ENCODE measurements around the gene CHRM1. TPM values are rescaled to one million over a fixed set of nuclear protein-coding genes. Genes with fewer than 3 reads are reported as not detected.

Gene CHRM1, protein sequence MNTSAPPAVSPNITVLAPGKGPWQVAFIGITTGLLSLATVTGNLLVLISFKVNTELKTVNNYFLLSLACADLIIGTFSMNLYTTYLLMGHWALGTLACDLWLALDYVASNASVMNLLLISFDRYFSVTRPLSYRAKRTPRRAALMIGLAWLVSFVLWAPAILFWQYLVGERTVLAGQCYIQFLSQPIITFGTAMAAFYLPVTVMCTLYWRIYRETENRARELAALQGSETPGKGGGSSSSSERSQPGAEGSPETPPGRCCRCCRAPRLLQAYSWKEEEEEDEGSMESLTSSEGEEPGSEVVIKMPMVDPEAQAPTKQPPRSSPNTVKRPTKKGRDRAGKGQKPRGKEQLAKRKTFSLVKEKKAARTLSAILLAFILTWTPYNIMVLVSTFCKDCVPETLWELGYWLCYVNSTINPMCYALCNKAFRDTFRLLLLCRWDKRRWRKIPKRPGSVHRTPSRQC
- 1 to 10 TPM; 1.2 to 1.8 TPM for total RNA-seq

DNA sequence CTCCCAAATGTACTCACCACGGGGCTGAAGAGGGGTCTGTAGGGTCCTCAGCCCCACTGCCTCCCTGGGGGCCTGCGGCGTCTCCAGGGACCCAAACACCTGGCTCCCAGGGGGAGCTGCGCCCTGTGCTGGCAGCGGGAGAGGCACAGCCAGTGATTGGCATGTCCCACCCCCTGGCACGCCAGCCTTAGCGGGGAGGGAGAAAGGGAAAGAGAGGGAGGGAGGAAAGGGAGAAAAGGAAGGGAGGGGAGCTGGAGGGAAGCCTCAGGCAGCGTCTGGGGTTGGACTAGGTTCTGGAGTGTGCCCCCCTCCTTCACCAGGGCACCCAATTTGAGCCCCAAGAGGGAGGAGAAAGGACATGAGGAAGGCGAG is at the start of gene CHRM1:
TSS of gene CHRM1 (minus strand) at position 163 of the 372 bp plus-strand sequence. CDS start 10,263 bp downstream, outside the sequence.
- DNase-seq, result peak; percentile 50
- Histone ChIP-seq H3K9ac (ENCODE audit: low read depth in 2 of 2, low read length in 2 of 2) (peak within 1 kb of the TSS in 1 of 2 donors; percentile 49), H3K27me3 (peaks cover 38% of the 10 kb centered on the region), H3K4me3 (peak within 1 kb of the TSS; percentile 9), H3K27ac (no peak within 1 kb of the TSS), H3K9me3 (no peaks in the 10 kb centered on the region), H3K4me1 (no peaks in the 10 kb centered on the region), H3K36me3 (no peaks in the 10 kb centered on the region)
- TF ChIP-seq, protein P1, sequence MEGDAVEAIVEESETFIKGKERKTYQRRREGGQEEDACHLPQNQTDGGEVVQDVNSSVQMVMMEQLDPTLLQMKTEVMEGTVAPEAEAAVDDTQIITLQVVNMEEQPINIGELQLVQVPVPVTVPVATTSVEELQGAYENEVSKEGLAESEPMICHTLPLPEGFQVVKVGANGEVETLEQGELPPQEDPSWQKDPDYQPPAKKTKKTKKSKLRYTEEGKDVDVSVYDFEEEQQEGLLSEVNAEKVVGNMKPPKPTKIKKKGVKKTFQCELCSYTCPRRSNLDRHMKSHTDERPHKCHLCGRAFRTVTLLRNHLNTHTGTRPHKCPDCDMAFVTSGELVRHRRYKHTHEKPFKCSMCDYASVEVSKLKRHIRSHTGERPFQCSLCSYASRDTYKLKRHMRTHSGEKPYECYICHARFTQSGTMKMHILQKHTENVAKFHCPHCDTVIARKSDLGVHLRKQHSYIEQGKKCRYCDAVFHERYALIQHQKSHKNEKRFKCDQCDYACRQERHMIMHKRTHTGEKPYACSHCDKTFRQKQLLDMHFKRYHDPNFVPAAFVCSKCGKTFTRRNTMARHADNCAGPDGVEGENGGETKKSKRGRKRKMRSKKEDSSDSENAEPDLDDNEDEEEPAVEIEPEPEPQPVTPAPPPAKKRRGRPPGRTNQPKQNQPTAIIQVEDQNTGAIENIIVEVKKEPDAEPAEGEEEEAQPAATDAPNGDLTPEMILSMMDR (IDR thresholded peaks at IDR 0.05), result no peak
- intact Hi-C loops (cut with DNase I), result no loop called here

DNA sequence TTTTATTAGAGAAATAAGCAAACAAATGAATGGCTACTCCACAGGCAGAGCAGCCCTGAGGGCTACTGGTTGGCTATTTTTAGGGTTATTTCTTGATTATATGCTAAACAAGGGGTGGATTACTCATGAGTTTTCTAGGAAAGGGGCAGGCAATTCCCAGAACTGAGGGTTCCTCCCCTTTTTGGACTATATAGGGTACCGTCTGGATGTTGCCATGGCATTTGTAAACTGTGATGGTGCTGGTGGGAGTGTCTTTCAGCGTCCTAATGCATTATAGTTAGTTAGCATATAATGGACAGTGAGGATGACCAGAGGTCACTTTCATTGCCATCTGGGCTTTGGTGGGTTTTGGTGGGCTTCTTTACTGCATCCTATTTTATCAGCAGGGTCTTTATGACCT is 44.4 kb upstream of the CHRM1 start:
- H3K4me3 ChIP-seq, result no peak overlapping the region
- TF ChIP-seq, protein P1 (IDR thresholded peaks at IDR 0.05), result no peak
- H3K27me3 ChIP-seq, result no peaks in the 10 kb centered on the region
- no peaks in the 10 kb centered on the region for H3K9me3 ChIP-seq
- DNase-seq, result no peak
- H3K36me3 ChIP-seq, result no peaks in the 10 kb centered on the region
- no peaks in the 10 kb centered on the region for H3K4me1 ChIP-seq
- intact Hi-C loops (cut with DNase I), result no loop called here
- no peak overlapping the region for H3K9ac ChIP-seq (ENCODE audit: low read depth in 2 of 2, low read length in 2 of 2)
- H3K27ac ChIP-seq, result no peak overlapping the region

DNA sequence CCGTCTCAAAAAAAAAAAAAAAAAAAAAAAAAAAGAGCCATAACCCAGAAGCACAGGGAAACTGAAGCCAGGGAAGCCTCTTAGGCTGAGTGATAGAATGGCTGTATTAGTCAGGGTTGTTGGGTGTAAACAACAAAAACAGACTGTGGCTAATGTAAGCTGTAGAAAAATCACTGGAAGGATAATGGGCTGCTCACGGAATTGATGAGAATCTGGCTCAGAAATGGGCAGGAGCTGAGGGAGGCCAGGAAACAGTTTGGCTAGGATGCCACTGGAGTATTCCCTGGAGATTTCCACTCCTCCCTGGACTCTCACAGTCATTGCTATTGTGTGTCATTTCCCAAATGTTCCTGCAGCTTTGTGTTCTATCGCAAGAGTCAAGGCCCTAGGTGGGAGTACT is 41.2 kb upstream of the CHRM1 start:
- Histone ChIP-seq H3K27ac (no peak overlapping the region), H3K4me1 (no peaks in the 10 kb centered on the region), H3K27me3 (no peaks in the 10 kb centered on the region), H3K9ac (ENCODE audit: low read depth in 2 of 2, low read length in 2 of 2) (no peak overlapping the region), H3K36me3 (no peaks in the 10 kb centered on the region), H3K4me3 (no peak overlapping the region), H3K9me3 (no peaks in the 10 kb centered on the region)
- intact Hi-C loops (cut with DNase I), result no loop called here
- DNase-seq, result no peak
- TF ChIP-seq, protein P1 (IDR thresholded peaks at IDR 0.05), result no peak

DNA sequence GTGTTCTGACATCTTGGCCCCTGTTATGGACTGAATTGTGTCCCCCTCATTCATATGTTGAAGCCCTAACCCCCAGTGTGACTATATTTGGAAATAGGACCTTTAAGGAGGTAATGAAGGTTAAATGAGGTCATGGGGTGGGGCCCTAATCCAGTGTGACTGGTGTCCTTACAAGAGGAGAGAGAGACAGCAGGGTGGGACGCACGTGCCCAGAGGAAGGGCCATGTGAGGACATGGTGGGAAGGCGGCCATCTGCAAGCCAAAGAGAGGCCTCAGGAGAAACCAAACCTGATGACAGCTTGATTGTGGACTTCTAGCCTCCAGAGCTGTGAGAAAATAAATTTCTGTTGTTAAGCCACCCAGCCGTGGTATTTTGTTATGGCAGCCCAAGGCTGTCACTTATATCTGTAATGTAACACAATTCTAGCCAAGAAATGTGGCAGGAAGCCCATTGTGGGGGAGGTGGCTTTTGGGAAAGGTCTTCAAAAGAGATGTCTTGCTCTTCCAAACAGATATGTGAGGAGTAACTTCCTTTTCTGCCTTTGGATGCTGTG is 39.9 kb upstream of the CHRM1 start:
- H3K4me3 ChIP-seq, result no peak overlapping the region
- intact Hi-C loops (cut with DNase I), result no loop called here
- DNase-seq, result no peak
- no peaks in the 10 kb centered on the region for H3K27me3 ChIP-seq
- TF ChIP-seq, protein P1 (IDR thresholded peaks at IDR 0.05), result no peak
- H3K27ac ChIP-seq, result no peak overlapping the region
- no peaks in the 10 kb centered on the region for H3K4me1 ChIP-seq
- H3K36me3 ChIP-seq, result no peaks in the 10 kb centered on the region
- no peak overlapping the region for H3K9ac ChIP-seq (ENCODE audit: low read depth in 2 of 2, low read length in 2 of 2)
- H3K9me3 ChIP-seq, result no peaks in the 10 kb centered on the region

DNA sequence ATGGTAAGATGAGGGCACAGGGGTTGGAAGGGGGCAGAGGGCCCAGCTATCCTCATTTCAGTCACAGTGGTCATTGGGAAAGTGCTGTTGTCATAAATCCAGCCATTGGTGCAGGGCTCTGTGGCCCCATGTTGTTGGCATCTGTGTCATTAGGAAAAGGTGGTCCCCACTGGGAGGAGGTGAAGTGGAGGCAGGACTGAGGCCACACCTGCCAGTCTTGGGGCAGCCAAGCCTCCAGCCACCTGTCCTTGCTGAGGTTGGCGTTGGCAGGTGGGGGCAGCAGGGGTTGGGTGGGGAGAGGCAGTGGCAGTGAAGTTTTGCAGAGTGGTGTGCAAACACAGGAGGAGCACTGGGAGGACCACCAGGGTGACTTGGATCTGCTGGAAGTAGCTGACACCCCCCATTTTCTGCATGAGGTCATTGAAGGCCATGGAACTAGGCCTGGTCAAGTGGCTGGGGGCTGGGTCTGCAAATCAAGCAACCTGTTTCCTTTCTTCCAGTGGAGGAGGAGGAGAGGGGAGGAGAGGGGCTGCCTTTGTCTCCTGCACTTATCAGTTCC is 38.3 kb upstream of the CHRM1 start:
- DNase-seq, result no peak
- Histone ChIP-seq H3K36me3 (no peaks in the 10 kb centered on the region), H3K9ac (ENCODE audit: low read depth in 2 of 2, low read length in 2 of 2) (no peak overlapping the region), H3K27ac (no peak overlapping the region), H3K27me3 (no peaks in the 10 kb centered on the region), H3K4me3 (no peak overlapping the region), H3K4me1 (no peaks in the 10 kb centered on the region), H3K9me3 (no peaks in the 10 kb centered on the region)
- TF ChIP-seq, protein P1 (IDR thresholded peaks at IDR 0.05), result no peak
- intact Hi-C loops (cut with DNase I), result no loop called here

All from colonic mucosa (tissue), 4 donors.